NCI-H510A (cell line): ENCODE measurements around the gene HDAC4.

Experiments
- DNase-seq: peaks from one replicate; lab custom pipeline; 2025; lab: John Stamatoyannopoulos, UW

Gene HDAC4

DNA sequence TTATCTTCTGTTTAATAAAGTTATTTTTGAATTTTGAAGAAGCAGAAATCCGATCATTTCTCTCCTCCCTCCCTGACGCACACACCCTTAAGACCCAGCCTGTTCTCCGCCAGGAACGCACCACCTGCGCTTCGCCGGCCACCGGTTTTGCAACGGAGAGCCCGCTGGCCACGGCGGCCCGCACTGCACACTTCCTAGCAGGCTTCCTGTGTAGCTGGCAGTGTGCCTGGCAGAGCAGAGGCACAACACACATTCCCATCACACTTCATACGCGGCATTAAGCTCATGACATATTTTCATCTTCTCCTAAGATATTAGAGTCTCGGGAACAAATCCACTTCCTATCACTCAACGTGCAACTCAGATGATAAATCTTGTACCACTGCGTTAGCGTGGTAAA, 148.0 kb downstream of the HDAC4 start:
- no peak for DNase-seq

DNA sequence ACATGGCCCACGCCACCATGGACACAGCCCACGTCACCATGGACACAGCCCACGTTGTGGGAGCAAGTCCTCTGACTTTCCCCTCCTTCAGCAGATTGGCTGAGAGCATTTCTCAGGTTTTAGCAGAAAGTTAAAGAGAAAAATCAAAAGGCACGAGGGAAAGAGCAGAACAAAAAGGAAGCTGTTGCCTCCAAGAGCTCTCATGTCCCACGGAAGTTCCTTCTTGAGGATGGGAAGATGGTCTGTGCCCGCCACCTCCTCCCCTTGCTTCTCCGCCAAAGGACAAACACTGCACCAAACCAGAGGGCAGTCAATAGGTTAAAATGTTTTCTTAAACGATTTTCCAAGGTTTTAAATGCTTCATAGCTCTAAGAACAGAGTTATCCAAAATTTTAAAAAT, 148.4 kb downstream of the HDAC4 start:
- DNase-seq, result no peak

DNA sequence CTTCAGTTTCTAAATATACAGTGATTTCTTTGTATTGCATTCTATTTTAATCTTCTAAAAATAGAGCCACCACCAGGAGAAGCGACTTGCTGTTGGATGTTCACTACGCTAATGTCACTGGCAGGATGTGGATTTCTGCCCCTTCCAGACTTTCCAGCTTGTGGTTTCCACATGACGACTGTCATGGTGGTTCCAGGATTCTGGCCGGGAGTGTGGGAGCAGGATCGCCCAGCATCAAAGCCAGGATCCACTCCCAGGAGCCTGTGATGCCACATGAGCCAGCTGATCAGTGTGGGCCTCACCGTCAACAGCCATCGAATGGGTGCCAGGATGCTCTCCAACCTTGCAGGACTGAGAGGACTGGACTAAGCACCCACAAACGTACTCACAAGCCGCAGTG, 148.8 kb downstream of the HDAC4 start:
- DNase-seq, result no peak

DNA sequence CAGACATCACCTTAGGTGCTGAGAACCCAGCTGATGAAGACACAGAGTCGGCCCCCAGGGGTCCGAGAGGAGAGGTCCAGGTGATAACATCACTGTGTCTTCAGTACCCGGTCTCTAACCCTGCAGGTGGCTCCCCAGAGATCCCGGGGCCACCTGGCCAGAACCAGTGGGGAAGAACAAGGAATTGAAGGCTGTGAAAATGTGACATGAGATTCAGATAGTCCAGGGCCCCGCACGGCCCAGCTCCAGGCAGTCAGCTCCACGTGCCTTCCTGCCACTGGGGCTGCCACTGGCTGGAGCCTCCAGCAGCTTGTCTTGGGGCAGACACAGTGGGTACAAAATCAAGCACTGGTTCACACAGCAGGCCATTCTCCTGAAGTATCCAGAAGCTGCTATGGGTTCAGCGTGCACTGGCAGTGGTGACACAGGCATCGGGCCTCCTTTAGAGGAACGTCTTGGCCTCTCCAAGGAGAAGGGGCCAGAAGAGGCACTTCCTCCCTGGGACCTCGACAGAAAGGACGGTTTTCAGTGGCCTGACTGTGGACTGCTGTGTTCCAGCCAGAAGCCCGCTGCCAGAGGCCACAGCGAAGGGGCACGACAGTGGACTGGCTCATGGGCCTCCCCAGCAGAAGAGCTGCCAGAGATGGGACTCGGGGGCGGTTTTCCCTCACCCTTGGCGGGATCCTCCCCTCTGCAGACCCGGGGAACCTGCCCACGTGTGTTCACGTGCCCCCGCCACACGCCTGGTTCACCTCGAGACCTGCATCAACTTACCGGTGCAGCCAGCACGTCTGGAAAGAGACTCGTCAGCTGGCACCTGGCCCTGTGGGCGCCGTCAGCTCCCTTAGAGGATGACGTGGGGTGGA, 150.4 kb downstream of the HDAC4 start:
- no peak for DNase-seq

DNA sequence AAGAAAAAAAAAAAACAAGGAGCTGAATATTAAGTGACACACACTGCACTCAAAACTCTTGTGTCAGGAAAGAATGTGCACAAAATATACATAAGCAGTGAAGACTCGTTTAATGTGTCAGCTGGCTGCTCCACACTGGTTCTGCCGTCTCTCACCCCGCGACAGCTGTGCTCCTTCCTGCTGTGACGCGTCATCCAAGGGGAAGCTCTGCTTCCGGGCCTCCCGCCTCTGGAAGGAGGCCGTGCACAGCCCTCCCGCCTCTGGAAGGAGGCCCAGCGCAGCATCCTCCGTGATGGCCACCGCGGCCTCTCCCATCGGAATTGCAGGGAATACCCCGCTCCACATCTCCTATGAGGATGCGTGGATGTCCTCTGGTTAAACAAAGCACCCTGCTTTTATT, 151.0 kb downstream of the HDAC4 start:
- peak; percentile 77 for DNase-seq

DNA sequence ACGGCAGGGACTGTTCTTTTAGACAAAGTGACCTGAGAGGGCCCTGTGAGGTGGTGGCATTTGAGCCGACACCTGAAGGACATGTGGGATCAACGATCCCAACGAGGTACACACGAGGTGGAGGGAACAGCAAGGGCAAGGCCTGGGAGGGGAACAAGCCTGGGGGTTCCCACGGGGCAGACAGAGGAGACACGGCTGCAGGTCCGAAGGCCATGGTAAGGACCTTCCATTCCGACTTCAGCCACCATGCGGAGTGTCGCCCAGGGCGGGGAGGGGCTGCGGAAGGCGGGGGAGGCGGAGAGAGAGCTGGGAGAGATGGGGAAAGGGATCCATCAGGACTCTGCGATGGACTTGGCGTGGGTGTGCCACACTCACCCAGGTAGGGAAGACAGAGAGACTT, 151.8 kb downstream of the HDAC4 start:
- no peak for DNase-seq

DNA sequence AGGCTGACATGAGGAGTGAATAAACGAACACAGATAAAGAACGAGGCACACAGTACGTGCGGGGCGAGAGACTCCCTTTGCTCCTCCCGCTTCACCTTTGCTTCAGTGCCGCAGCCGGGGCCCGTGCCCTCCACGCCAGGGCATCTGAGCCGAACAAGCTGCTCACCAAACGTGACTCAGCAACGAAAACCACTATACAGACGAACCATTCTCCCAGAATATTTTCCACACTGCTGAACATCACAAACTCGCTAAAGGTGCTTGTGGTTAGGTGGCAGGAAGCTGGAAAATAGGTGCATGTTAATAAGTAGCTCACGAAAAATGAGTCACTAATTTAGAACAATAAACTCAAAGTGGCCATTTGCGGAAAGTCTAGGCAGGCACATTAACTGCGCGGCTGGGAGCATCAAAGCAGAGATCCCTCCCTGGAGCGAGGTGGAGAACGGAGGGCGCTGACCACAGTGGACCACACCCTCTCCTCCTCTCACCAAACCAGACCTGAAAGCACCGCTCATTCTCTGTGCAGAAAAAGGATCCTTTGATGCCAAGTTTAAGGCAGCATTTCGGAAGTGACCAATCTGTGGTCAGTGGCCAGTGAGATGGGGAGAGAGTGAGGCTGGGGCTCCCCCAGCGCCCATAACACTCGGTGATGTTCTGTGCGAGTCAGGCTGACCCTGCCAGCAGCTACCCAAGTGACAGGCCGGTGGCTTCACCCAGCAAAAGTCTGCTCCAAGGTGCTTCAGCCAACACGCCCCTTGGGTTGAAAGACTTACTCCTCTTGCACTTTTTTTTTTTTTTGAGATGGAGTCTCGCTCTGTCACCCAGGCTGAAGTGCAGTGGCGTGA, 153.2 kb downstream of the HDAC4 start:
- no peak for DNase-seq

DNA sequence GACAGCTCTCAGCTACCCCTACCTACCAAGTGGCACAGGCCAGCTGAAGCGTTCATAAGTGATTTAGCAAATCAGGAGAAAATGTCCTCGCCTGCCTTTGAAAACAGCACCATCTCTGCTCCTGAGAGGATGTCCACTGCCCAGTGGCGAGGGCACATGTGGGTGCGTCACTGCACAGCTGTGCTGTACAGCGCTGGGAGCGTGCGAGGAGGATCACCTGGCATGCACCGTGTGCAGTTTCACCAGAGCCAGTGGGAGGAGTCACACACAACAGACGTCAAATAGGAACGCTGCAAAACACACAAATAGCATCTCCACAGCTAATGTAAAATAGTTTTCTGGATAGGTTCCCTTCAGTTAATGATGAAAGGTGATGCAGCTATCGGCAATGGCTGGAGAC, 154.1 kb downstream of the HDAC4 start:
- peak; percentile 92 for DNase-seq

DNA sequence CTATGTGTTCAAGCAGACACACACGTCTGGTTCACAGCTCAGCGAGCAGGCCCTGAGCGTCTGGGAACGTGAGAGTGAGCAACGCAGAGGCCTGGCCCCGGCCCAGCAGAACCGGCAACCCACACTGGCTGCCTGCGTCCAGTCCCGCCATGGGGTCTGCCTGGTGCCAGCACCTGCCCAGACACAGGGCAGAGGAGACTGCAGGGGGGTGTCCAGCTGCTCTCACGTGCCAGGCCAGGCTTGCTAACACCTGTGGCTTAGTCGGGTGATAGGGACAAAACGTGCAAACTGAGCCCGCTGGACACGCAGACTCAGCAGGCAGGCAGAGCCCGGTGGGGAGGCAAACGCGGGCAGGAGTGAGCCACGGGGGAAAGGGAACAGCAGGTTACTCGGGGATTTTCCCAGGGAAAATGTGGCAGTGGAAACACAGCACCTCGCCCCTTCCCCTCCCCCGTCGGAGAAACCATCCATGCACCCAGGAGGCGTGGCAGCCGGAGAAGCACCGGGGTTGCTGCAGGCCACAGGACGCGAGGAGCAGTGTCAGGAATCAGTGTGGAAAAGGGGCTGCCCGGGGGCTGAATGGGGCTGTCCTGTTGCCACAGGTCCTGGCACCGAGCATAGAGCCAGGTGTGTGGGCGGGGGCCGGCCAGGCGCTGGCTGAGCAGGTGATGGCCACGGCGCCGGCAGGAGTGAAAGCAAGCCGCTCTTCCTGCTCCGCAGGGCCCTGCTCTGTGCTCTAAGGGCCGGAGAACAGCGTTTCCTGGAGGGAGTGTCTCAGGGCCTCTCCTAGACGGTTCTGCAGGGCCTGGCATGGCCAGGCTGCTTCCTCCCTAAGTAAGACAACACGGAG, 154.7 kb downstream of the HDAC4 start:
- DNase-seq, result peak; percentile 74

DNA sequence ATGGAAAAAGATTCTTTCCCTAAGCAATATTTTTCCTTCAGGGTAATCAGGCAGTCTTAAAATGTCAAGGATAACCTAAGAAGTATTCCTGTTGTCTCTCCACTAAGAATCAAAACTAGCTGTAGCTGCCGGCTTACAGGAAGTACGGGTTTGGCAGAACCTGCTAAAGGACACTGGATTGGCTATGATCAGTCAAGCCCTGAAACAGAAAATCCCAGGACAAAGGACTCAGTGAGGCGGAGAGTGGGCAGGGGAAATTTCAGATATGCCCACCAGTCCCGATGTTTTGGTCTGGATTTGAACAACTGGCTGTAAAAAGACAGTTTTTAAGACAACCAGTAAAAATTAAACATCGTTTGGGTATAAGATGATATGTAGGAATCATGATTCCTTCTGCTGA, 155.7 kb downstream of the HDAC4 start:
- no peak for DNase-seq

DNA sequence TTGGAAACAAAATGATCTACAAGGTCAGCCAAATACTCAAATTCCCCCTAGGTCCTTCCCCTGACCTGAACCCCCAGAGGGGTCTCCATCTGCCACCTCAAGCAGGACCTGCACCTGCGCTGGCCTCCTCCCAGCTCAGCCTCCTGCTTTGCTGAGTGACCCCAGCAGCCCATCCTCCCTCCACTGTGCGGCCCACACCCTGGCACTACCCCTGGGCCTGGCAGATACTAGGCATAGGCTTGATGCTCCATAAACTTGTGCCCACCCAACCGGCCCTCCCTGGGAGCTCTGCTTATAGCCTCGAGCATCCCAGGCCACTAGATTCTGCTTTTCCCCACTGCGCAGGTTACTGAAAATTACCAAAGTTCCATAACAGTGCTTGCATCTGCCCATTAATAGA, 156.2 kb downstream of the HDAC4 start:
- DNase-seq, result no peak

DNA sequence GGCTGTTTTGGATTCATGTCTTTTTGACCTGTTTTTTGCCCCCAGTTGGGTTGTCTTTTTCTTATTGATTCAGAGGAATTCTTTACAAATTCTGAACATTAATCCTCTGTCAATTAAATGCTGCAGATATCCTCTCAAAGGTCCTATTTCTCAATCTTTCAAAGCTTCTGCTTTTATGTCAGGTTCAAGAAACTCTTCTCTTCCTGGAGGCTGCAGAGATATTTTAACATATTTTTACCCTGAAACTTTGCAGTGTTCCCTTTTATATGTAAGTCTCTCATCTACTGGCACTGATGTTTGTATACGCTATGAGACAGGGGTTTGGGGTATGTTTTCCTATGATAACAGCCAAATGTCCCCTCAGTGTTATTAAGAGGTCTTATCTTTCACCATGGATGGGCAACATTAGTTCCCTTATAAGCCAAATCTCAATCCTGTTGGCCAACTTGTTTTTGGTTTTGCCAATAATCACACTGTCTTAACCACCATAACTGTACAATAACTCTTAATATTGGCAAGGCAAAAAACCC, 159.3 kb downstream of the HDAC4 start:
- no peak for DNase-seq

DNA sequence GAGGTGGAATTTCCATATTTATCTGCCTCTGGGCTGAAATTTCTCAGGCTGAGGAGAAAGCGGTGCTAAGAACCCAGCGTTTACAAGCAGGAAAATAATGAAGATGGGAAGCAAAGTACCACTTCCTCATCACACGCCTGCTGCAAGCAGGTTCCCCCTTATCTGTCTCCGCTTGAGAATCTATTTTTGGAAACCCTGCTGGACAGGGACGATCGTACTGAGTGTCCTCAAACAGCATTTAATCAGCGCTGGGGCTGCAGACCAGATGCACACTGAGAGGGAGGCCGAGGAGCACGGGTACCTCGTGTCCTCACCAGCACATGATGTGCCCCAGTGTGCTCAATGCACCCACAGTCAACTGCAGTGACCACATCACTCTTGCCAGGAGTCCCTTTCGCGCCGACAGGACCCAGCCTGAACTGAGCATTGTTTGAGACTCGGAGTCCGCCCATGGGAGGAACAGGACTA, 160.4 kb downstream of the HDAC4 start:
- no peak for DNase-seq

DNA sequence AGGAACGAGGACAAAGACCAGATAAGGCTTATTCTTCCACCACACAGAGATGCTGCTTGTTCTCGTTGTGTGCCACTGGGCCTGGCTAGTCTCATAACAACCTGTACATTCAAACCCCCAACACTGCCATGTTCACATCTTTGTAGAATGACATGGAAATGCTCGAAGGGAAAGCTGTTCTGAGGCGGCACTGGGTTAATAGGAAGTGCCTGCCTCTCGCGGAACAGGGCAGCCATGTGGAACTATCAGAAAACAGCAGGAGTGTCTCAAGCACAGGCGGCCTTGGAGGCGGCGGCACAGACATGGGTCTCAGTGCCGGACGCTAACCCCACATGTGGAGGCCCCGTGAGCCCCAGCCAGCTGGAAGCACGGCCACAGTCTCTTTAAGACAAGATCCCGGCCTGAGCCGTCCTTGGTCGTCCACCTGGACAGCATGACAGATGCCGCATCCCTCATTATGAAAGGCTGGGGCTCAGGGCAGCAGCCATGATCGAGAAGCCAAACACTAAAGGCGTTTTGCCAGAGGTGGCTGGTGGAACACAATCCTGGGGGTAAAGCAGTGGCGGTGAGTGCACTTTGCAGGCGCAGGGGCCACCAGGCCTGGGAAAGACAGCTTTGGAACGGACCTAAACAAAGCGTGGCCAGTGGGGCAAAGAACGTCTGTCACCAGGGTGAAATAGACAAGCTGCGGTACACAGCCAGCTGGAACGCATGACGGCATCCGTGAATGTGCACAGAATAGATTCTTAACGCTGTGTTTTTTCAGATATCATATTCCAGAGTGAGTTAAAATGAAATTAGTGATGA, 161.0 kb downstream of the HDAC4 start:
- DNase-seq, result no peak

DNA sequence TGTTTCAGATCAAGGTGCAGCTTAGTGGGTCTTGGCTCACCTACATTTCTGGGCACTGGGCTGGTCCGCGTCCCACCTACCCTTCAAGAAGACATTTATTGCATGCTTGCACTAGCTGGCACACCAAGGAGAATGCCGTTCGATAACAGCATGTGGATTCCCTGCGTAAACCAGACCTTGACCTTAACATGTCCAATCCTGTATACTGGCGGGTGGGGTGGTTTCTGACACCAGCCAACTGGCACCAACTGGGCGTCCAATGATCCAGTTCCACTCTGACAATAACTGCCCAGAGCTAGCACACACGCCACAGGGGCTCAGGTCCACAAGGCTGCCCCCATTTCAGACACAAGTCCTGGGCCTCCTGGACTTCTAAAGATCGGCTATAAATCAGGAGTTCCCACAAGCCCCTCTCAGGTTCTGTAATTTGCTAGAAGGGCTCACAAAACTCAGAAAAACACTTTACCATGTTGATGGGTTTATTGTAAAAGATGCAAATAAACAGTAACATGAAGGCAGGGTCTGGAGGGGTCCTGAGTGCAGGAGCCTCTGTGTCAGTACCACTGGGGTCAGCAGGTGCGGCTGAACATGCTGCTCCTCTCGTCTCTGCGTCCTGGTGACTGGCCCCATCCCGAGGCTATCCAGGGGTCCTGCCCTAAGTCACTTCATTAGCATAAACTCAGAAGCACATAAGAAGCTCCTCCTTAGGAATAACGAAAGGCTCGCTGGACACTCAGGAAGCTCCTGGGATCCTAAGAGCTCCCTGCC, 161.8 kb downstream of the HDAC4 start:
- DNase-seq, result no peak

DNA sequence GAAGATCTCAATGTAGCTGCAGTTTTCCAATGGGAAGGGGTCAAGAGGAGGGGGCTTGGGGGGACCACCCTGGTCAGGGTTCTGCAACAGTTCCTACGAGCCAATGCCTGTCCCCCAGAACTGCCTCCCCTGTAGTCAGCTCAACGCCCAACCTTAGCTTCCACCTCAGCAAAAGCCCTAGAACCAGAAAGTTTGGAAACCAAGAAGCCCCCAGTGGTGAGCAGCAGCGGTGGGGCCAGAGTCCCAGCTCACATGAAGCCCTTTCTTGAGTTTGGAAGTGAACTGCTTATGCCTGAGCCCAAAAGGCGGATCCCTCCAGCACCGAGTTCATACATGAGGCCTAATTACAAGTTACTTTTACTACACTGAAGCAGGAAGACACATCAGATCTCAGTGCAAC, 162.4 kb downstream of the HDAC4 start:
- no peak for DNase-seq

DNA sequence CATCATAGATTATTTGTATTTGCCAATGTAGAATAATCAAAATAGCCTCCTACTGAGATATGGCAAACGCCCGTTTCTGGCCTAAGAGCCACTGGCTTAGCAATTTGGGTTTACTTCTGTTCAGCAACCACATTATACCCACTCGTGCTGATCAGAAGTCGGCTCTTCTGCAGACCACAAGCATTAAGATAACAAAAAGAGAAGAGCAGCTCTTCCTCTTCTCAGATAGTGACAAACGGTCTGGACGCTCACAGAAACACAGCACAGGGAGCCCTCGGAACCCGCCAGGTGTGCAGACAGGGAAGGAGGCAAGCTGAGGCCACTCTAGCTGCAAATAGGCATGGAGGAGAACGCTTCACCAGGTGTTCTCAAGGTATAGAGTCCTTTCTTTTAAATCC, 164.0 kb downstream of the HDAC4 start:
- DNase-seq, result no peak

DNA sequence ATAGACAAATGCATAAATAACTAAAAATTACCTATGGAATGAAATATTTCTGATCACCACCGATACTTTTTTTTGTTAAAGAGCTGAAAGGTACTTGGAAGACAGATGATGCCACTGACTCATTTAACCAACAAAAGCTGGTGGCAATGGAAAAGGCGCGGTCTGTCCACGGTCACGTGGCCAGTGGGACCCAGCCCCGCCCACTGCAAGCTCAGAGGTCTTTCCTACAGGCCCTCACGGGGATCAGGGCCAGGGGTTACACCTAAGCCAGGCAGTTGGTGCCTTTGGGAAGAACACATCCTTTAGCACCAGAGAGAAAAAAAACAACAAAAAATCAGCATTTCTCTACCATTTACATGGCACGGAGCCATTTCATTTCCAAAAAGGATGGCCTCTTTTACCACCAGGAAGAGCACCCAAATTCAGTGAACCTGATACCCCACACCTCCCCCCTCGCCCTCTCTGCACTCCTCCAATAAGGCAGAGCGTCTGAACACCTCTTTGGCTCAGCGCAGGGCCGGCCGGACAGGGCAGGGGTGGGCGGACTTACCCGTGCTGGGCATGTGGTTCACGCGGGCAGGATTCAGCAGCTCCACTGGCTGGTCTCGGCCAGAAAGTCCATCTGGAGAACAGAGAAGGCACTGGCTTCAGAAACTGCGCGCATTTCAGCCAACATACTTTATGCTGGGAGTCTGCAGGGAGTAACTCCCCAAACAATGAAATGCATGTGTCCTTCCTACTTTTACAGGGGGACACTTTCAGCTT, 164.6 kb downstream of the HDAC4 start:
- DNase-seq, result no peak

DNA sequence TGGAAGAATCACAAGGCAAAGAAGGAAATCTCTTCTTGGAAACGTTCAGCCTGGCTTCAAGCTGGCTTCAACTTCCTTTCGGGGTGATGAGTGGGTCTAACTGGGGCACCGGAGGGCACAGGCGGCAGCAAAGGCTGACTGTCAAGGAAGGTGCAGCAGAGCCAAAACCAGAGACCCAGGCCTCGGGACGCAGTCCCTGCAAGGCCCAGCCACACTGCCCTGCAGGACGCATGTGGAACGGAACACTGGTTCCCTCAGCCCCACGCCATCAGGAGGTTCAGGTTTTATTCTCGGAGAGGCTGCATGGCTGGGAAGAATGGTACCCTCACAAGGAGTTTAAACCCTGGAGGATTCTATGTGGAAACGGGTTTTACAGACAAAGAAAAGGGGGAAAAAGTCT, 165.5 kb downstream of the HDAC4 start:
- no peak for DNase-seq
